Lower lobe of right lung (tissue), 2 donors: ENCODE data around the gene ENC1. TPM values are rescaled to one million over a fixed set of nuclear protein-coding genes. Genes with fewer than 3 reads are reported as not detected.

Experiments
- ATAC-seq, 2 donors: fragments of 200-7000 bp; cut with Tn5 transposase; one replicate each; pipeline ENCODE4 v1.9.1; 2020 to 2022; ENCODE audit warnings: mild to moderate bottlenecking in 2 of 2, moderate library complexity in 2 of 2
- DNase-seq: peaks from one replicate; pipeline ENCODE4 v3.0.0-alpha.2; 2020
- H3K27ac ChIP-seq: fragments of 200-600 bp; one replicate; pipeline ENCODE4 v1.8.0; 2022
- H3K27me3 ChIP-seq: fragments of 200-600 bp; one replicate; pipeline ENCODE4 v1.8.0; 2022; ENCODE audit warnings: low read depth
- H3K36me3 ChIP-seq: fragments of 200-600 bp; one replicate; pipeline ENCODE4 v1.8.0; 2022; ENCODE audit warnings: mild to moderate bottlenecking
- H3K4me1 ChIP-seq: fragments of 200-600 bp; one replicate; pipeline ENCODE4 v1.8.0; 2022
- H3K4me3 ChIP-seq: fragments of 200-600 bp; one replicate; pipeline ENCODE4 v1.8.0; 2022; ENCODE audit warnings: mild to moderate bottlenecking
- H3K9me3 ChIP-seq: fragments of 200-600 bp; one replicate; pipeline ENCODE4 v1.8.0; 2022
- intact Hi-C: fragments of 100-400 bp; cut with DNase I; formaldehyde crosslinking; loops from one replicate; pipeline ENCODE4 v1.11.0; 2022
- total RNA-seq: library from RNA; stranded (reverse); fragmentation: NEBNext Ultra II Directional; extraction: Animal tissue kit (Norgen Biotek cat#: 25700); gene quantifications from one replicate; pipeline ENCODE4 v1.2.1, GENCODE V29; 2021
- TF ChIP-seq, protein P1 (sequence below): fragments of 200-600 bp; IDR thresholded peaks from one replicate; pipeline ENCODE4 v1.8.0; 2022; ENCODE audit warnings: antibody characterized with exemption, mild to moderate bottlenecking
- donor health status: DM: no; HTN: yes; CAD: no; lungs with severe emphysema.

ENC1 gene
- total RNA-seq, 1 donor from 2014 or later = 18.8 TPM

DNA sequence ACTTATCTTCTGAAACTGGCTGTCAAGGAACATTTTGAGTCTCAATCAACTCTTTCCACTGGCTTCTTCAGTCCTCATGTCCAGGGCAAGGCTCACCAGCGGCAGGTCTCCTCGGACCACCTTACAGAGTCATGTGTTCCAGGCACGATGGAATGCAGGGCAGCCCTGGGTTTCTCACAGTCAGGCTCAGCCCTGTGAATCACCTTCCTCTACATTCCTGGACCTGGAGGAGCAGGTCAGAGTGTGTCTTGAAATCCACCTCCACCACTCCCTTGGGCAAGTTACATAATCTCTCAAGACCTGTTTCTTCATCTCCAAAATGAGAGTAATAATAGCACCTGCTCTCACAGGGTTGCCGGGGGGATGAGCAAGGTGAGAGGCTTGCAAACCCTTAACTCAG lies 16.0 kb downstream of the ENC1 start:
- intact Hi-C loops = no loop called here
- ATAC-seq = peak; percentile 90 to 91

DNA sequence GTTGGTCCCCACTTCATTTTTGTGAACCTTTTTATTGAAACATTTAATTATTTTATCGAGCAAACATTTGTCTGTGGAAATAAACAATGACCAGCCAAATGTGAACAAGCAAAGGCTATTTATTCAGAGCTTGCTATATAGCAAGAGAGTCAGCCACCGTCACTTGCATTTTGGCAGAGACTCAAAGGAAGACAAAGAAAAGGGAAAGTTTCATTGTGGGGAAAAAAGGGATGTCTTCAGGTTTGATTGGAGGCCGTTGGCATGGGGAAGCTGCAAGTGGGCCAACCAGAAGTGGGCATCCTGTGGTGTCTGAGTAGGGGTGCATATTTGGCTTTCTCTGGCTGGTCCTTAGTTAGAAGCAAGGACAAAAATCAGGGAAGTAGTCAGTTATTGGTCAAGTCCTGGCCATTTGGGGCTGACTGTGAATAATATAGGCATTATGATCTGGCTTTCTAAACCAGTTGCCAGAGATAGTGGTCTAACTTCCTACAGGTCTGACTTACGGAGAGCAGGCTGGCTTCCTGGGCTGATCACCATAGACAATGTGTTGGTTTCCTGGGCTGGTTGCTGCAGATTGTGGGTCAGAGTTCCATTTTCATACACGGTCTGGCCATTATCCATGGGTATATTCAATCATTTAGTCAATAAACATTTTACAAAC lies 16.6 kb downstream of the ENC1 start:
- Histone ChIP-seq H3K27ac (no peak overlapping the region), H3K27me3 (peaks cover 5% of the 10 kb centered on the region), H3K9me3 (no peaks in the 10 kb centered on the region), H3K36me3 (peaks cover 12% of the 10 kb centered on the region), H3K4me1 (peaks cover 3% of the 10 kb centered on the region), H3K4me3 (no peak overlapping the region)
- intact Hi-C loops = no loop called here
- ATAC-seq (no peak), DNase-seq (no peak)
- TF ChIP-seq, protein P1, sequence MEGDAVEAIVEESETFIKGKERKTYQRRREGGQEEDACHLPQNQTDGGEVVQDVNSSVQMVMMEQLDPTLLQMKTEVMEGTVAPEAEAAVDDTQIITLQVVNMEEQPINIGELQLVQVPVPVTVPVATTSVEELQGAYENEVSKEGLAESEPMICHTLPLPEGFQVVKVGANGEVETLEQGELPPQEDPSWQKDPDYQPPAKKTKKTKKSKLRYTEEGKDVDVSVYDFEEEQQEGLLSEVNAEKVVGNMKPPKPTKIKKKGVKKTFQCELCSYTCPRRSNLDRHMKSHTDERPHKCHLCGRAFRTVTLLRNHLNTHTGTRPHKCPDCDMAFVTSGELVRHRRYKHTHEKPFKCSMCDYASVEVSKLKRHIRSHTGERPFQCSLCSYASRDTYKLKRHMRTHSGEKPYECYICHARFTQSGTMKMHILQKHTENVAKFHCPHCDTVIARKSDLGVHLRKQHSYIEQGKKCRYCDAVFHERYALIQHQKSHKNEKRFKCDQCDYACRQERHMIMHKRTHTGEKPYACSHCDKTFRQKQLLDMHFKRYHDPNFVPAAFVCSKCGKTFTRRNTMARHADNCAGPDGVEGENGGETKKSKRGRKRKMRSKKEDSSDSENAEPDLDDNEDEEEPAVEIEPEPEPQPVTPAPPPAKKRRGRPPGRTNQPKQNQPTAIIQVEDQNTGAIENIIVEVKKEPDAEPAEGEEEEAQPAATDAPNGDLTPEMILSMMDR = no peak

More for the DNA sequence above, 16.0 kb downstream of the ENC1 start:
- TF ChIP-seq, protein P1 = no peak
- Histone ChIP-seq H3K4me1 (peaks cover 3% of the 10 kb centered on the region), H3K4me3 (no peak overlapping the region), H3K36me3 (peaks cover 15% of the 10 kb centered on the region), H3K9me3 (no peaks in the 10 kb centered on the region), H3K27ac (no peak overlapping the region), H3K27me3 (peaks cover 5% of the 10 kb centered on the region)
- no peak for DNase-seq

DNA sequence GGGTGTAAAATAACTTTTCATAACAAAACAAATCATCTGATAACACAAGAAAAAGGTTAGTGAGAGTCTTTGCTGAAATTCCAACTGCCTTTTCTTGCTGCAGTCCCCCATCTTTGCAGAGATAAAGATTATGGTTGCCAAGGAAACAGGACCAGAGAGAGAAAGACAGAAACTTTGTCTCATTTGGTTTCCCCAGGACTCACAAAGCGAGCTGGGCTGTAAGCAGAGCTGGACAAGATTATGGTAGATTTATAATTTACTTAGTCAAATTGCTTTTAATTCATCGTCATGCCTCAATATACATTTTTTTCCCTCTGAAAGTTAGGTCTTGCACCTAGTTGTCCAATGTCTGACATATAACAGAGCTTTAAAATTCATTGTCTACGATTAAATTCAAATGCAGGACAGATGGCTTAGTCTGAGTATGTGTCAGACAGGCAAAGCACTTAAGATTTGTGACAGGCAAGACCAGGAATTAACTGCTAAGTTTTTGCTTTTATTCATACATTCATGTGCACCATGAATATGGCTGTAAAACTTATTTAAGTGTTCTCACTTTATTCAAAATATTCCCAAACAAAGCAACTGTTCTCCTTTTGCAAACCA lies 17.4 kb downstream of the ENC1 start:
- peaks cover 5% of the 10 kb centered on the region for H3K27me3 ChIP-seq
- H3K36me3 ChIP-seq = peaks cover 5% of the 10 kb centered on the region
- H3K27ac ChIP-seq = no peak overlapping the region
- intact Hi-C loops = no loop called here
- H3K4me3 ChIP-seq = no peak overlapping the region
- TF ChIP-seq, protein P1 = no peak
- peaks cover 3% of the 10 kb centered on the region for H3K4me1 ChIP-seq
- ATAC-seq = no peak
- no peak for DNase-seq
- no peaks in the 10 kb centered on the region for H3K9me3 ChIP-seq

DNA sequence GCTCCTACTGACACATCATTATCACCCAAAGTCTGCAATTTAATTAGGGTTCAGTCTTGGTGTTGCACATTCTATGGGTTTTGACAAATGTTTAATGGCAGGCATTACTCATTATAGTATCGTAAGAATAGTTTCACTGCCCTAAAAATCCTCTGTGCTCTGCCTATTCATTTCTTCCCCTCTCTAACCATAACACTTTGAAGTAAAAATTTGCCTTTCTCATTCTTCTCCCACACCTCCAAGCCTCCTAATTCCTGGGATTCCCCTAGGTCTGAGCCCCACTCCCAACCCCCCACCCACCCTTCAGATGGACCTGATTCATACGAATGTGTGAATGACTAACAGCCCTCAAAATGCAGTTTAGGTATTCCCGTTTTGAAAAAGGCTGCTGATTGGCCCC lies 18.4 kb downstream of the ENC1 start:
- H3K9me3 ChIP-seq = no peaks in the 10 kb centered on the region
- DNase-seq (no peak), ATAC-seq (no peak)
- H3K4me3 ChIP-seq = no peak overlapping the region
- peaks cover 3% of the 10 kb centered on the region for H3K4me1 ChIP-seq
- intact Hi-C loops = no loop called here
- H3K36me3 ChIP-seq = no peaks in the 10 kb centered on the region
- H3K27me3 ChIP-seq = peaks cover 5% of the 10 kb centered on the region
- no peak overlapping the region for H3K27ac ChIP-seq
- TF ChIP-seq, protein P1 = no peak

DNA sequence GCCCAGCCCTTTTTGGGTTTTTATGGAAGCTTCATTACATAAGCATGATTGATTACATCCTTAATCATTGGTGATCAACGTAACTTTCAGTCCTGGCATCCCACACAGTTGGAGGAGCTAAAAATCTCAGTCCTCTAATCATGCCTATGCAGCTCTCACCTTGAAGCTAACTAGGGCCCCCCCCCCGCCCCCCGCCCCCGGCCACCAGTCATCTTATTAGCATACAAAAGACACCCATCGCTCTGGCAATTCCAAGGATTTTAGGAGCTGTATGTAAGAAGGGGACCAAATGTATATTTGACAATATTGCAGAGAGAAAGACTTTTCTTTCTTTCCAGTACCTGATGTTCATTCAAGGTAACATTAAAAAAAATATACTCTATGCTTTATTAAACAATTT lies 19.0 kb downstream of the ENC1 start:
- intact Hi-C loops = no loop called here
- Histone ChIP-seq H3K9me3 (no peaks in the 10 kb centered on the region), H3K36me3 (no peaks in the 10 kb centered on the region), H3K27ac (no peak overlapping the region), H3K4me1 (peaks cover 3% of the 10 kb centered on the region), H3K27me3 (peaks cover 5% of the 10 kb centered on the region), H3K4me3 (no peak overlapping the region)
- DNase-seq (no peak), ATAC-seq (no peak)
- TF ChIP-seq, protein P1 = no peak
